Dedifferentiated amniotic fluid mesenchymal stem cell (primary cell): ENCODE results near the gene PTPN12.
A peak's percentile ranks its signal among the peaks of the same experiment; 100 is the strongest.
"Not testable (repeated sequence)": the region's sequence is repeated elsewhere in the genome, so short reads cannot be mapped to it uniquely, and the experiment has no call there.

Source experiments
- DNase-seq: peaks from one replicate; pipeline ENCODE4 v3.0.0-alpha.2; 2016; ENCODE audit errors: extremely low spot score

Gene PTPN12

GRCh38 chr7:77537136-77537777 lies at the start of gene PTPN12:
Gene PTPN12, plus strand, starts transcription at chr7:77537295. Its CDS starts 252 bp downstream, at chr7:77537547.
- no peak for DNase-seq

DNA sequence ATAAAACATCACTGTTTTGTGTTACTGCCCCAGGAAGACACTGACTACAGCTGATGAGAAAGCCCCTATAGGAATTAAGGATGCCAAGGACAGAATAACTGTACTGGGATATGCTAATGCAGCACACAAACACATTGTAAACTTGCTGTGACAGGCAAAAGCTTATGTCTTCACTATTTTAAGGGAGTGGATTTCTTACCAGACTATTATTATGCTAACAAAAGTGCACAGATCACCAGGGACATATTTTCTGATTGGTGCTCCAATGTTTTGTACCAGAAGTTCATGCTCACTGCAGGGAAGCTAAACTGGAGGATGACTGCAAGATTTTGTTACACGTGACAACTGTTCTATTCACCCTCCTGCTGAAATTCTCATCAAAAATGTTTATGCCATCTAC lies 48.1 kb upstream of the PTPN12 start:
- DNase-seq, result no peak

- DNase-seq, result no peak
These were observed 40.0 kb upstream of the PTPN12 start for GRCh38 chr7:77497079-77497478.

GRCh38 chr7:77498659-77499379 lies 38.3 kb upstream of the PTPN12 start:
- no peak for DNase-seq

DNA sequence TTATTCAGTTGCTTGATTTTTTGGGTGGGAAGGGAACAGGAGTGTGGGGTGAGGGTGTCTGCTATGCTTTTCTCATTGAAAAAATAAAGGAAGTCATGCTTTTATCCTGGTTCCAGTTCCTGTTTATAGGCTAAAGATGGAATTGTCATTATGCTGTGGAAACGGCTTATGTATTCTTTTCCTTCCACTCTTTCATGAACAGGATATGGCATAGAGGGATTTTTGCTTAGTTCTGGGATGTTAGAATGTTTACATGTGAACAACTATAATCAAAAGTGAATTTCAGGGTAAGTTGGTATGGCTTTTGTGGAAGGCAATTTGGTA lies 35.9 kb upstream of the PTPN12 start:
- no peak for DNase-seq

DNA sequence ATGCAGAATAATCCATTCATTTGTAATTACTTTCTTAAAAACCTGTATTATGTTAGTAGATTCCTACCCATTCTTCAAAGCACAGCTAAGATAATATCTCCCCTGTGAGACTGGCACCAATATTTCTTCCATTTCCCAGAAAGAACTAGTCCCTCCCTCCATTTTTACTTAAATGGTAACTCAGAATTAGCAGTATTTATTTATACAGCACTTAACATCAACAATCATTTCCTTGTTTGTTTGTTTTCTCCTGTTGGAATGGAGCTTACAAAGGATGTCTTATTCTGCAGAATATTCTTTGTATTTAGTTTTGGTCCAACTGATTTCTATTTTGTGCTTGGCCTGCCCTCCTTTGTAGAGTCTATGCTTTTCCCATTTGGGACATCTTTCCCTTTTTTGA lies 32.1 kb upstream of the PTPN12 start:
- DNase-seq, result no peak

DNA sequence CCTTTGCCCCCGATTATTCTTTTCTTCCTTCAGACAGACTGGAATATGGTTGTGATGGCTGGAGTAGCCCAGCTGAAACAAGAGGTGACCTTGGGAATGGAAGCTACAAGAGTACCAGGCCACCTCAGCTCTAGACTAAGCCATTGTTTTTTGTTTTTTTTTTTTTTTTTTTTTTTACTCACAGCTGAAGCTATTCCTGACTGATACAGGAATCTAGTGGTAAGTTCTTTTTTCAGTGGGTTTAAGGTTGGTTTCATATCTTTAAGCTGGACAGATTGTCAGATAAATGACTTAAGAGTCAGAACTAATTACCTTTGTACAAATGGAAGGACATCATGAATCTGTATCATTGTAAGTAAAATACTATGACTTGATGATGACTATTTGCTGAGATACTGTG lies 30.2 kb upstream of the PTPN12 start:
- no peak for DNase-seq

DNA sequence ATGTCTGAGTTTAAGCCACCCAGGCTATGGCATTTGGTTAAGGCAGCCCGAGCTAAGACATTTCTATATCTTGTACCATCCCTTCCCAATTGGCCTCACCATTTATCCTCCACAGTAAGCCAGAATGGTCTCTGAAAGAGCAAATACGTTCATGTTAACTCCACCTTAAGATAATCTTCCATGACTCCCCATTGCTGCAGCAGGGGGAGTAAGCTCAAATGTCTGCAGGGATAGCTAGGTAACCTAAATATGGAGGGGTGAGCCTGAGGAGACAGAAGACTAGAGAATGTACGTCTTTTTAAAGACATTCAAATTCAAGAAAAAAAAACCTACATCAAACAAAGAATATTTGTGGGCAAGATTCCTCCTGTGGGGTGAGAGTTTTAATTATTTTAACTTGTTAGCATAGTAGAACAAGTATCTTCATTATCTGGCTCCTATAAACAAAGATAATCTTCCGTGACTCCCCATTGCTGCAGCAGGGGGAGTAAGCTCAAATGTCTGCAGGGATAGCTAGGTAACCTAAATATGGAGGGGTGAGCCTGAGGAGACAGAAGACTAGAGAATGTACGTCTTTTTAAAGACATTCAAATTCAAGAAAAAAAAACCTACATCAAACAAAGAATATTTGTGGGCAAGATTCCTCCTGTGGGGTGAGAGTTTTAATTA lies 24.0 kb upstream of the PTPN12 start:
- not testable (repeated sequence) for DNase-seq

DNA sequence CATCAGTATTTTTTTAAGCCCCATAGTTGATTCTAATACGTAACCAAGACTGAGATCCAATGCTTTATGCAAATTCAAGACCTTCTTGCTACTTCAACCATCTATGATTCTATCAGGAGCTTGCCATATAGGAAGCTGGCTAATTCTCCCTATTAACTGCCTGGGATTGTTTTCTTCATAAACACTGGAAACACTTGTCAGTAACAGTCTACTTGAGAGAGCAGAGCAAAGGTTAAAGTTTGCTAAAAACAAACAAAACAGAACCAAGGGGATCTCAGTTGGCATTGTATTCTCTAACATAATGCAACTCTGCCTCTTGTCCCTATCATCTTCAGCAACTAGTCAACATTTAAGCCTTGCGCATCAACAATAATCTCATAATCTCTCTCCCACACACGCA lies 21.0 kb upstream of the PTPN12 start:
- no peak for DNase-seq

DNA sequence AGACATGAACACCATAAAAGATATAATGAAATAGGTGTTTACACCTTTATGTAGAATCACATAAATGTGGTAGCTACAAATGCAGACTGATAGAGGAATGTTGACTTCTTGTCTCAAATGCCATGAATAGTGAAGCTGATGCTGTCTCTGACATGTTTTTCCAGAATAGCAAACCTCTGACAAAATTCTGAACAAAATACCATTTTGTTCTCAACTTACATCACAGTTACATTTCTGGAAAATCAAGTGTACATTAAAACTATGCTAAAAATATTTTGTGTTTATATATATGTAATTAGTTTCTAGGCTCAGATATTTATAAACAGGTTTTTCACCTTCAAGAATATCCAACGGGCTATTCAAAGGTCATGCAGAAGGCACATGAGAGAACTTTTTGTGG lies 16.8 kb upstream of the PTPN12 start:
- no peak for DNase-seq

DNA sequence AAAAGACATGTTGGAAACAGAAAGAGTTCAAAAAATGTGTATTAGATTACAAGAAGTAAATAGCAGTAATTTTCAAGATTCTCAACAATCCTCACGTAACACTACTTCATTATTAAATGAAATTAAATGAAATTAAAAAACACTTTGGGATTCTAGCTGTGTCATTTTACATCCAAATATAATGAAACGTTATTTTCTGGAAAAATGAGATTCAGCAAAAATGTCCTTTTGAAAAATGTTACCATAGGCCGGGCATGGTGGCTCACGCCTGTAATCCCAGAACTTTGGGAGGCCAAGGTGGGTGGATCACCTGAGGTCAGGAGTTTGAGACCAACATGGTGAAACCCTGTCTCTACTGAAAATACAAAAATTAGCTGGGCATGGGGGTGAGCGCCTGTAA lies 15.6 kb upstream of the PTPN12 start:
- not testable (repeated sequence) for DNase-seq

DNA sequence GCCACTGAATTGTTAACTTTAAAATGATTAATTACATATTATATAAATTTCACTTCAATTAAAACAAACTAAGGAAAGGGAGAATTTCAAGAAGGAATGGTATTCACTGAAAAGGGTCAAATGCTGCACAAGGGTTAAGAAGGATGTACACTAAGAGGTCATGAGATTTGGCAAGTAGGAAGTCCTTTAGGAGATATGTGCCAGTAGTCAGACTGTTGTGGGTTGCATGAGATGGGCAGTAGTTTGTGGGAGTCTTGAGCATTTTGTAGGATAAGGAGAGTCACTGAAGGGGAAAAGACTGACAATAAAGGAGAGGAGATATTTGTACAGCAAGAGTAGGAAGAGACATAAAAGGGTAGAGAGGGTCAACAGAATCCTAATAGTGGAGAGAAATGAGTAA lies 12.4 kb upstream of the PTPN12 start:
- no peak for DNase-seq

GRCh38 chr7:77525231-77525630 lies 11.9 kb upstream of the PTPN12 start:
- DNase-seq, result no peak

DNA sequence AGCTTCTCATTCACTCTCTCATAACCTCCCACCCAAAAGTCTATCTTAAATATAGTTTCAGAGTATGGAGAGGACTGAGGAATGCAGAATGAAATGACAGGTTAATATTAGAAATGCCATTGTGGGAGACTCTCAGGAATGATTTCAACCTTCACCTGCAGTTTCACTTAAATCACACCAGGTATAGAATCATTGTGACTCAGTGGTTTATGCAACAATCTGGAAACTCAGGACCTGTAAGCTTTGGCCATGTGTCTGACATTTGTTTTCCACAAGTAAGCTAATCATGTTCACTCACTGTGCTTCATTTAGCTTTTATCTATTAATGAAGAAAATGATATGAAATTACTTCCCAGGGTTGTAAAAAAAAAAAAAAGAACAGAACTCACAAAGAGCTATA lies 8.7 kb upstream of the PTPN12 start:
- DNase-seq, result no peak

GRCh38 chr7:77529279-77529678 lies 7.8 kb upstream of the PTPN12 start:
- DNase-seq, result no peak

GRCh38 chr7:77531038-77531437 lies 6.1 kb upstream of the PTPN12 start:
- DNase-seq, result no peak

- DNase-seq, result no peak
These were observed 4.8 kb upstream of the PTPN12 start for GRCh38 chr7:77532247-77532646.

- not testable (repeated sequence) for DNase-seq
These were observed 4.4 kb upstream of the PTPN12 start for GRCh38 chr7:77532732-77533131.

DNA sequence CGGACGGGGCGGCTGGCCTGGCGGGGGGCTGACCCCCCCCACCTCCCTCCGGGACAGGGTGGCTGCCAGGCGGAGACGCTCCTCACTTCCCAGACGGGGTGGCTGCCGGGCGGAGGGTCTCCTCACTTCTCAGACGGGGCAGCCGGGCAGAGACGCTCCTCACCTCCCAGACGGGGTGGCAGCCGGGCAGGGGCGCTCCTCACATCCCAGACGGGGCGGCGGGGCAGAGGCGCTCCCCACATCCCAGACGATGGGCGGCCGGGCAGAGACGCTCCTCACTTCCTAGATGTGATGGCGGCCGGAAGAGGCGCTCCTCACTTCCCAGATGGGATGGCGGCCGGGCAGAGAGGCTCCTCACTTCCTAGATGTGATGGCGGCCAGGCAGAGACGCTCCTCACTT lies 3.0 kb upstream of the PTPN12 start:
- not testable (repeated sequence) for DNase-seq

DNA sequence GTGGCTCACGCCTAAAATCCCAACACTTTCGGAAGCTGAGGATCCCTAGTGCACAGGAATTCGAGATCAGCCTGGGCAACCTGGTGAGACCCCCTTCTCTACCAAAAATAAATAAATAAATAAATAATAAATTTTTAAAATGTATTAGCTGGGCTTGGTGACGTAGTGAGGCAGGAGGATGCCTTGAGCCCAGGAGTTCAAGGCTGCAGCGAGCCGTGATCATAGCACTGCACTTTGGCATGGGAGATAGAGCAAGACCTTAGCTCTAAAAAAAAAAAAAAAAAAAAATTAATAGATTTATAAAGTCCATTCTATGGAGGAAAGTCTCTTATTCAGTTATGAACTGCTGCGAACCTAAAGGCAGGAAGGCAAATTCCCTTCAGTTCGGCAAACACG lies 1.1 kb upstream of the PTPN12 start:
- no peak for DNase-seq

DNA sequence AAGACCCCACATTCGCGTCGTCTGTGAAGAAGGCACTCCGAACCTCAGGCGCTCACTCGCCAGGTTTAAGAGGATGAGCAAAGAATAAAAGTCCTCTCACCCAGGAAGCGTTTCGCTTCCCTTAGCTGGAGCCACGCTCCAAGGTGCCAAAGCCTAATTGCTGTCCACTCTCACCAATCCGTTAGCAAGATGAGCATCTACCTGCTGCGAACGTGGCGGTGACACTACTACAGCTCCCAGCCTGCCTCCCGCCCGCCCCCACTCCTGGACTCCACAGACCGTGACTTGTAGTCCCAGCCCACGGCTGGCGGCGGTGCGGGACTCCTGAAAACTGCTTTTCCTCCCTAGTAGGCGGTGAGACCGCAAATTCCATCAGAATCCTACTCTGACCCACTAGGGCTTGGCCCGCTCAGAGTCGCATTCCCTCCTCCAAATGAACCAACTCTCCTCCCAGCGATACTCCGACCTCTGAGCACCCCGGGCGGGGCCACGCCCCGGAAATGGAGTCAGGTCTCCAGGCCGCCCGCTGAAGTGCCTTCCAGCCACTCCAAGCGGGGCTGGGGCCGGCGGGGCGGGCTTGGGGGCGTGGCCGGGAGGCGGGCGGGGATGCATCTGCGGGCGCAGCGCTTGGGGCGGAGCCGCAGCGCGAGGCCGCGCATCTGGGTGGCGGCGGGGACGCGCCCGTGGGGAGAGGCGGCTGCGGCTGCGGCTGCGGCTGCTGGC lies 521 bp upstream of the PTPN12 start:
- DNase-seq, result peak; percentile 95

DNA sequence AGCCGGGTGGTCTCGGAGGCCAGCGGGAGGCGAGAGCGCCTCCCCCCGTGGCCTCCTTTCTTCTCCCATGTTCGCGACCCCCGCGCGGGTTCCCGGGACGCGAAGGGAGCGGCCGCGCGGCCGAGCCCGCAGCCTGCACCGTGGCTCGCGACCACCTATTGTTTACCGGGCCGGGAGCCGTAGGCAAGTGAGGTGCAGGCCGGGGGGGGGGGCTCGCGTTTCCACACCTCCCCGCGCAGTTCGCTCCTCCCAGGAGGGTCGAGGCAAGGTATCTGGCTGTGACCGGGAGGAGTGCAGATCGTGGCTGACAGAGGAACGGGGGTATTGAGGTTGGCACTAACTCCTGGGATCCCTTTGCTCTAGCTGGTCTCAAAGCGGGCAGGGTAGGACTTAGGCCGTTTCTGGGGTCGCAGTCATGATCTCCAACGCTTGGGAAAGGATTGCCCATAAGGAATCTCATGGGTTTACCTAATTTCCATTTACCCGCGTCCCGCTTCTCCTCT lies 734 bp downstream of the PTPN12 start:
- DNase-seq, result no peak
